Stimulated activated CD8-positive, alpha-beta memory T cell treated with anti-CD3 and anti-CD28 coated beads, Interleukin-12 subunit alpha, Interleukin-12 subunit beta, amount 100 ng/mL, for 24 hours (primary cell): ENCODE results near the gene EZH1.
A peak's percentile ranks its signal among the peaks of the same experiment; 100 is the strongest.
"Not testable (repeated sequence)": the region's sequence is repeated elsewhere in the genome, so short reads cannot be mapped to it uniquely, and the experiment has no call there.

Source experiments
- DNase-seq: peaks from one replicate; pipeline ENCODE4 v3.0.0-alpha.2; 2020; ENCODE audit errors: extremely low read depth

EZH1 gene

GRCh38 chr17:42669977-42670788, 74.7 kb downstream of the EZH1 start:
- no peak for DNase-seq

GRCh38 chr17:42669705-42669976, 75.2 kb downstream of the EZH1 start:
- DNase-seq = no peak

- no peak for DNase-seq
Measured at GRCh38 chr17:42667088-42667951, 77.5 kb downstream of the EZH1 start.

- DNase-seq = not testable (repeated sequence)
Measured at GRCh38 chr17:42666126-42666525, 78.7 kb downstream of the EZH1 start.

- DNase-seq = no peak
Measured at GRCh38 chr17:42665581-42666001, 79.2 kb downstream of the EZH1 start.

- no peak for DNase-seq
Measured at GRCh38 chr17:42660692-42661345, 84.0 kb downstream of the EZH1 start.

- DNase-seq = not testable (repeated sequence)
Measured at GRCh38 chr17:42659932-42660274, 84.9 kb downstream of the EZH1 start.

- peak; percentile 61 for DNase-seq
Measured at GRCh38 chr17:42659079-42659931, 85.5 kb downstream of the EZH1 start, which contains the start of gene TUBG2. Gene TUBG2 (plus strand): TSS chr17:42659284. CDS start chr17:42659504, 220 bp downstream.

GRCh38 chr17:42657824-42658588, 86.8 kb downstream of the EZH1 start:
- no peak for DNase-seq

GRCh38 chr17:42655528-42655927, 89.3 kb downstream of the EZH1 start:
- DNase-seq = no peak

GRCh38 chr17:42653179-42654124, 91.4 kb downstream of the EZH1 start:
- DNase-seq = no peak

GRCh38 chr17:42651392-42651791, 93.4 kb downstream of the EZH1 start:
- DNase-seq = no peak
